Panc1 (cell line): ENCODE data around the gene HBG2.

Experiments used
- CTCF ChIP-seq: fragments of 450-650 bp; IDR thresholded peaks from 2 replicates; pipeline ENCODE4 v1.5.1; 2017; ENCODE audit warnings: mild to moderate bottlenecking
- POLR2AphosphoS5 ChIP-seq: IDR thresholded peaks from 2 replicates; pipeline ENCODE4 v1.6.1; 2012; ENCODE audit warnings: mild to moderate bottlenecking, low read depth, low read length, moderate library complexity
- REST ChIP-seq, 2 experiments: IDR thresholded peaks; 2 replicates each; pipeline ENCODE4 v1.6.1; 2011 to 2012; ENCODE audit warnings: low read depth in 2 of 2, control low read depth in 1 of 2, low read length in 1 of 2, mild to moderate bottlenecking in 1 of 2, moderate library complexity in 1 of 2; ENCODE audit not compliant: insufficient read depth in 1 of 2
- SIN3A ChIP-seq: IDR thresholded peaks from 2 replicates; pipeline ENCODE4 v1.6.1; 2012; ENCODE audit warnings: low read depth, mild to moderate bottlenecking, low read length, moderate library complexity, borderline replicate concordance; ENCODE audit not compliant: insufficient read depth

GRCh38 chr11:5203366-5203765 is 51.2 kb downstream of the HBG2 start:
- TF ChIP-seq CTCF: no peak
- no peak for TF ChIP-seq POLR2AphosphoS5
- TF ChIP-seq SIN3A: no peak
- TF ChIP-seq REST (IDR thresholded peaks at IDR 0.05; ENCODE audit: insufficient read depth in 1 of 2, low read depth in 2 of 2, low read length in 1 of 2): no peak
